MCF 10A (cell line): Measurements from ENCODE around the gene PARM1. TPM values are rescaled to one million over a fixed set of nuclear protein-coding genes. Genes with fewer than 3 reads are reported as not detected.

Source experiments
- BruUV-seq: library from RNA; stranded (reverse); fragments of 400-500 nt; replicated peaks from 2 replicates; lab custom pipeline; 2021; lab: Mats Ljungman, UMichigan
- CTCF ChIA-PET: fragments of 300-600 bp; sonication (Branson Sonifier 250); formaldehyde crosslinking; extraction: SDS; loops from one replicate; lab custom pipeline; 2021; ENCODE audit warnings: antibody characterized with exemption, inconsistent platforms; lab: Yijun Ruan, JAX
- POLR2A ChIA-PET: fragments of 300-600, 350-650 bp; sonication (Branson Sonifier 250); formaldehyde crosslinking; extraction: SDS; loops from one replicate; lab custom pipeline; 2020; ENCODE audit warnings: antibody characterized with exemption, inconsistent platforms; lab: Yijun Ruan, JAX
- DNase-seq: peaks from one replicate; pipeline ENCODE4 v3.0.0-alpha.2; 2018; ENCODE audit not compliant: unreplicated experiment
- H3K27ac Mint-ChIP-seq: one replicate; pipeline ENCODE4 v1.8.0; 2022; ENCODE audit warnings: mild to moderate bottlenecking, low read depth, mixed read lengths; ENCODE audit not compliant: unreplicated experiment
- H3K27me3 Mint-ChIP-seq: one replicate; pipeline ENCODE4 v1.8.0; 2022; ENCODE audit warnings: mixed read lengths; ENCODE audit not compliant: insufficient read depth, unreplicated experiment
- H3K36me3 Mint-ChIP-seq: one replicate; pipeline ENCODE4 v1.8.0; 2022; ENCODE audit warnings: mild to moderate bottlenecking, moderate library complexity, mixed read lengths; ENCODE audit not compliant: insufficient read depth, unreplicated experiment
- H3K4me1 Mint-ChIP-seq: one replicate; pipeline ENCODE4 v1.8.0; 2022; ENCODE audit warnings: mixed read lengths; ENCODE audit not compliant: insufficient read depth, unreplicated experiment
- H3K4me3 Mint-ChIP-seq: one replicate; pipeline ENCODE4 v1.8.0; 2022; ENCODE audit warnings: mild to moderate bottlenecking, moderate library complexity, mixed read lengths; ENCODE audit not compliant: unreplicated experiment
- H3K9me3 Mint-ChIP-seq: one replicate; pipeline ENCODE4 v1.8.0; 2022; ENCODE audit warnings: mixed read lengths; ENCODE audit not compliant: unreplicated experiment
- CTCF ChIP-seq: fragments of 200-600 bp; IDR thresholded peaks from one replicate; pipeline ENCODE4 v1.8.0; 2022; ENCODE audit warnings: antibody characterized with exemption, mild to moderate bottlenecking; ENCODE audit not compliant: unreplicated experiment
- intact Hi-C: fragments of 100-400 bp; cut with micrococcal nuclease; formaldehyde crosslinking; loops from 2 replicates; pipeline ENCODE4 v1.14.1; 2022
- total RNA-seq: library from RNA; stranded (reverse); gene quantifications from 2 replicates; pipeline ENCODE4 v1.2.3, GENCODE V29; 2022

The PARM1 gene
- total RNA-seq, 1 experiment from 2014 or later, result 0.58 TPM

GRCh38 chr4:75065909-75066308, 133.0 kb downstream of the PARM1 start:
- Mint-ChIP-seq H3K9me3 (no peaks in the 10 kb centered on the region), H3K4me1 (no peaks in the 10 kb centered on the region), H3K27ac (no peak overlapping the region), H3K4me3 (no peak overlapping the region), H3K27me3 (peaks cover 8% of the 10 kb centered on the region), H3K36me3 (no peaks in the 10 kb centered on the region)
- ChIA-PET POLR2A (no interaction called here), CTCF (no interaction called here)
- DNase-seq, result no peak
- intact Hi-C loops, result no loop called here
- no TSS peak for BruUV-seq
- TF ChIP-seq CTCF, result no peak

- TF ChIP-seq CTCF, result no peak
- no peak for DNase-seq
- no peaks in the 10 kb centered on the region for H3K4me1 Mint-ChIP-seq
- no peaks in the 10 kb centered on the region for H3K9me3 Mint-ChIP-seq
- H3K36me3 Mint-ChIP-seq, result no peaks in the 10 kb centered on the region
- H3K4me3 Mint-ChIP-seq, result no peak overlapping the region
- ChIA-PET POLR2A (no interaction called here), CTCF (no interaction called here)
- BruUV-seq, result no TSS peak
- H3K27me3 Mint-ChIP-seq, result peaks cover 22% of the 10 kb centered on the region
- intact Hi-C loops, result no loop called here
- H3K27ac Mint-ChIP-seq, result no peak overlapping the region
Measured at GRCh38 chr4:75069493-75070074, 136.7 kb downstream of the PARM1 start.

- no peaks in the 10 kb centered on the region for H3K4me1 Mint-ChIP-seq
- no peak for DNase-seq
- H3K9me3 Mint-ChIP-seq, result peaks cover 6% of the 10 kb centered on the region
- no peak overlapping the region for H3K27ac Mint-ChIP-seq
- H3K36me3 Mint-ChIP-seq, result no peaks in the 10 kb centered on the region
- H3K4me3 Mint-ChIP-seq, result no peak overlapping the region
- ChIA-PET CTCF (no interaction called here), POLR2A (no interaction called here)
- BruUV-seq, result no TSS peak
- H3K27me3 Mint-ChIP-seq, result peaks cover 22% of the 10 kb centered on the region
- TF ChIP-seq CTCF, result no peak
- intact Hi-C loops, result no loop called here
Measured at GRCh38 chr4:75071317-75071716, 138.4 kb downstream of the PARM1 start.

DNA sequence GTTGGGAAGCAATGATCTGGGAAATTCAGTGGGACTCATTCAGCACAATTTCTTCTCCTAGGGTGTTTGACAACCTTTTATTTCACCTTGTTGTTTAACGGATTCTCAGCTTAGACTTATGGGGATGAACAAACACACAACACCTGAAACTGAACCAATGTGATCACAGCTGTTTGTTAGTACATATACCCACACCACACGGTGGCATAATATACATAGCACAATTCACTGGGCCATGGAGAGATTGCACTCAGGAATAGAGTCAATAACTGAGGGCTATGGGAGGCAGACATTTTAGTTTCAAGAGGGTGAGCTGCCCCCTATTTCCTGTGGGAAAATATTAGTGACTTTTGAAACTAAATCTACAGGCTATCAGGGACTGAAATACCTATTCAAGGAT, 148.0 kb downstream of the PARM1 start:
- no peaks in the 10 kb centered on the region for H3K27me3 Mint-ChIP-seq
- H3K4me1 Mint-ChIP-seq, result no peaks in the 10 kb centered on the region
- intact Hi-C loops, result no loop called here
- POLR2A ChIA-PET, result no interaction called here
- no peak for DNase-seq
- peaks cover 8% of the 10 kb centered on the region for H3K9me3 Mint-ChIP-seq
- TF ChIP-seq CTCF, result no peak
- no peak overlapping the region for H3K4me3 Mint-ChIP-seq
- H3K36me3 Mint-ChIP-seq, result no peaks in the 10 kb centered on the region
- CTCF ChIA-PET, result interaction anchor here (0.6 to 0.7 kb wide), 2 partner anchors 21 to 704 kb away, joined by 3 to 5 read pairs; no protein-coding TSS in a partner anchor
- no TSS peak for BruUV-seq
- no peak overlapping the region for H3K27ac Mint-ChIP-seq
